Medulla oblongata (tissue), 1 donor: ENCODE results near the gene NFKB1.
A peak's percentile ranks its signal among the peaks of the same experiment; 100 is the strongest.
"Not testable (repeated sequence)": the region's sequence is repeated elsewhere in the genome, so short reads cannot be mapped to it uniquely, and the experiment has no call there.

Experiments used
- DNase-seq: peaks from one replicate; pipeline ENCODE4 v3.0.0-alpha.2; 2015; ENCODE audit errors: extremely low spot score

NFKB1 gene

GRCh38 chr4:102566426-102566825, 65.3 kb downstream of the NFKB1 start:
- no peak for DNase-seq

- DNase-seq = no peak
Measured at GRCh38 chr4:102567427-102567826, 66.3 kb downstream of the NFKB1 start.

- DNase-seq = no peak
Measured at GRCh38 chr4:102569200-102569599, 68.0 kb downstream of the NFKB1 start.

GRCh38 chr4:102570211-102570610, 69.1 kb downstream of the NFKB1 start:
- not testable (repeated sequence) for DNase-seq

- no peak for DNase-seq
Measured at GRCh38 chr4:102572452-102572851, 71.3 kb downstream of the NFKB1 start.

GRCh38 chr4:102574317-102574716, 73.2 kb downstream of the NFKB1 start:
- DNase-seq = no peak

GRCh38 chr4:102575369-102576129, 74.4 kb downstream of the NFKB1 start:
- DNase-seq = no peak

GRCh38 chr4:102578270-102578669, 77.1 kb downstream of the NFKB1 start:
- no peak for DNase-seq

- DNase-seq = peak; percentile 50
Measured at GRCh38 chr4:102578819-102579218, 77.7 kb downstream of the NFKB1 start.

GRCh38 chr4:102579794-102580462, 78.8 kb downstream of the NFKB1 start:
- DNase-seq = no peak

- DNase-seq = no peak
Measured at GRCh38 chr4:102580463-102580842, 79.3 kb downstream of the NFKB1 start.

- no peak for DNase-seq
Measured at GRCh38 chr4:102584091-102584490, 82.9 kb downstream of the NFKB1 start.

- no peak for DNase-seq
Measured at GRCh38 chr4:102585329-102585728, 84.2 kb downstream of the NFKB1 start.

- no peak for DNase-seq
Measured at GRCh38 chr4:102586002-102586643, 85.0 kb downstream of the NFKB1 start.

- DNase-seq = no peak
Measured at GRCh38 chr4:102586644-102587021, 85.5 kb downstream of the NFKB1 start.

GRCh38 chr4:102589743-102590142, 88.6 kb downstream of the NFKB1 start:
- DNase-seq = no peak

- DNase-seq = no peak
Measured at GRCh38 chr4:102592256-102592655, 91.1 kb downstream of the NFKB1 start.

GRCh38 chr4:102593147-102593546, 92.0 kb downstream of the NFKB1 start:
- peak; percentile 64 for DNase-seq

- DNase-seq = no peak
Measured at GRCh38 chr4:102594000-102594399, 92.8 kb downstream of the NFKB1 start.

- DNase-seq = no peak
Measured at GRCh38 chr4:102596532-102596931, 95.4 kb downstream of the NFKB1 start.

GRCh38 chr4:102598086-102598761, 97.1 kb downstream of the NFKB1 start:
- DNase-seq = no peak

GRCh38 chr4:102598762-102599374, 97.7 kb downstream of the NFKB1 start:
- DNase-seq = no peak
